WTC11 (cell line): Measurements from ENCODE around the gene MAGEA9B. TPM values are rescaled to one million over a fixed set of nuclear protein-coding genes. Genes with fewer than 3 reads are reported as not detected.
A peak's percentile ranks its signal among the peaks of the same experiment; 100 is the strongest.

Experiments
- ATAC-seq: fragments of 200-7000 bp; cut with Tn5 transposase; 2 replicates; pipeline ENCODE4 v1.10.0; 2021; ENCODE audit warnings: mild to moderate bottlenecking, moderate library complexity
- CTCF ChIA-PET: fragments of 300-600 bp; sonication (Branson Sonifier 250); formaldehyde crosslinking; loops from one replicate; lab custom pipeline; 2021; ENCODE audit warnings: antibody characterized with exemption; lab: Charles Lee
- POLR2A ChIA-PET: fragments of 350-600 bp; sonication (Branson Sonifier 250); formaldehyde crosslinking; loops from one replicate; lab custom pipeline; 2021; ENCODE audit warnings: antibody characterized with exemption; lab: Charles Lee
- DNase-seq: peaks from one replicate; pipeline ENCODE4 v3.0.0; 2021; ENCODE audit warnings: low spot score
- H3K27ac Mint-ChIP-seq: 2 replicates; pipeline ENCODE4 v1.8.0; 2021; ENCODE audit warnings: mixed read lengths
- H3K27me3 Mint-ChIP-seq: 2 replicates; pipeline ENCODE4 v1.8.0; 2021; ENCODE audit warnings: low read depth, mild to moderate bottlenecking, moderate library complexity, mixed read lengths
- H3K36me3 Mint-ChIP-seq: 2 replicates; pipeline ENCODE4 v1.8.0; 2021; ENCODE audit warnings: mixed read lengths
- H3K4me1 Mint-ChIP-seq: 2 replicates; pipeline ENCODE4 v1.8.0; 2022; ENCODE audit warnings: mixed read lengths
- H3K4me3 Mint-ChIP-seq: 2 replicates; pipeline ENCODE4 v1.8.0; 2021; ENCODE audit warnings: mild to moderate bottlenecking, moderate library complexity, mixed read lengths
- H3K9me3 Mint-ChIP-seq: 2 replicates; pipeline ENCODE4 v1.8.0; 2021; ENCODE audit warnings: mixed read lengths
- AFF4 ChIP-seq: sonication (generic); formaldehyde crosslinking; IDR thresholded peaks from 2 replicates; pipeline ENCODE4 v1.8.1; 2023; ENCODE audit warnings: mild to moderate bottlenecking, missing genetic modification reagents, borderline replicate concordance
- CREB1 ChIP-seq: sonication (generic); formaldehyde crosslinking; IDR thresholded peaks from 2 replicates; pipeline ENCODE4 v1.8.0; 2023; ENCODE audit warnings: mild to moderate bottlenecking, missing genetic modification reagents
- CREM ChIP-seq: sonication (generic); formaldehyde crosslinking; IDR thresholded peaks from 2 replicates; pipeline ENCODE4 v1.8.1; 2022; ENCODE audit warnings: mild to moderate bottlenecking, missing genetic modification reagents, moderate library complexity
- ELF4 ChIP-seq: sonication (generic); formaldehyde crosslinking; IDR thresholded peaks from 2 replicates; pipeline ENCODE4 v1.8.1; 2022; ENCODE audit warnings: low read depth, mild to moderate bottlenecking, moderate library complexity, missing genetic modification reagents
- EMX1 ChIP-seq: fragments of 250-450 bp; sonication (Bioruptor Pico); IDR thresholded peaks from 2 replicates; pipeline ENCODE4 v1.8.0; 2021; ENCODE audit warnings: mild to moderate bottlenecking
- GABPB1 ChIP-seq: sonication (generic); formaldehyde crosslinking; IDR thresholded peaks from 2 replicates; pipeline ENCODE4 v1.8.1; 2023; ENCODE audit warnings: mild to moderate bottlenecking, missing genetic modification reagents
- GTF2I ChIP-seq: fragments of 250-450 bp; sonication (Bioruptor Pico); conservative IDR thresholded peaks from 2 replicates; pipeline ENCODE4 v1.4.0; 2021; ENCODE audit warnings: mild to moderate bottlenecking
- JUN ChIP-seq: sonication (generic); formaldehyde crosslinking; IDR thresholded peaks from 2 replicates; pipeline ENCODE4 v1.8.0; 2023; ENCODE audit warnings: mild to moderate bottlenecking, missing genetic modification reagents
- MAX ChIP-seq: sonication (generic); formaldehyde crosslinking; IDR thresholded peaks from 2 replicates; pipeline ENCODE4 v1.8.0; 2022; ENCODE audit warnings: mild to moderate bottlenecking, missing genetic modification reagents
- NFE2L1 ChIP-seq: sonication (generic); formaldehyde crosslinking; IDR thresholded peaks from 2 replicates; pipeline ENCODE4 v1.8.1; 2023; ENCODE audit warnings: missing genetic modification reagents
- NR1H2 ChIP-seq: sonication (generic); formaldehyde crosslinking; IDR thresholded peaks from 2 replicates; pipeline ENCODE4 v1.9.0; 2021; ENCODE audit warnings: mild to moderate bottlenecking, moderate library complexity, missing genetic modification reagents
- NR2C2 ChIP-seq: sonication (generic); formaldehyde crosslinking; IDR thresholded peaks from 2 replicates; pipeline ENCODE4 v1.8.0; 2022; ENCODE audit warnings: mild to moderate bottlenecking, missing genetic modification reagents
- NR3C1 ChIP-seq: sonication (generic); formaldehyde crosslinking; conservative IDR thresholded peaks from 2 replicates; pipeline ENCODE4 v1.8.1; 2023; ENCODE audit warnings: low read depth, mild to moderate bottlenecking, missing genetic modification reagents
- PRDM15 ChIP-seq: sonication (generic); formaldehyde crosslinking; IDR thresholded peaks from 2 replicates; pipeline ENCODE4 v1.8.0; 2022; ENCODE audit warnings: missing genetic modification reagents
- SP1 ChIP-seq: sonication (generic); formaldehyde crosslinking; conservative IDR thresholded peaks from 2 replicates; pipeline ENCODE4 v1.8.1; 2022; ENCODE audit warnings: missing genetic modification reagents
- ZBTB21 ChIP-seq: sonication (generic); formaldehyde crosslinking; IDR thresholded peaks from 2 replicates; pipeline ENCODE4 v1.8.1; 2023; ENCODE audit warnings: mild to moderate bottlenecking, missing genetic modification reagents, borderline replicate concordance
- ZNF532 ChIP-seq: fragments of 250-450 bp; sonication (Bioruptor Pico); IDR thresholded peaks from 2 replicates; pipeline ENCODE4 v1.9.0; 2021; ENCODE audit warnings: mild to moderate bottlenecking, borderline replicate concordance
- total RNA-seq: library from RNA; stranded (reverse); gene quantifications from 3 replicates; pipeline ENCODE4 v1.2.3, GENCODE V29; 2021

Gene MAGEA9B
- total RNA-seq, 1 experiment from 2014 or later, result 0.35 TPM

- DNase-seq (no peak), ATAC-seq (no peak)
- no peaks in the 10 kb centered on the region for H3K9me3 Mint-ChIP-seq
- H3K4me3 Mint-ChIP-seq, result peak overlapping the region; percentile 81
- POLR2A ChIA-PET, result no interaction called here
- CTCF ChIA-PET, result interaction anchor here (3.2 kb wide), 2 partner anchors 13 to 30 kb away, joined by 16 to 33 read pairs; no protein-coding TSS in a partner anchor
- no peak overlapping the region for H3K27ac Mint-ChIP-seq
- no peaks in the 10 kb centered on the region for H3K36me3 Mint-ChIP-seq
- peaks cover 10% of the 10 kb centered on the region for H3K27me3 Mint-ChIP-seq
- no peak for TF ChIP-seq NR2C2 (CRISPR knock-in tag)
- TF ChIP-seq, all 79 proteins: peak for 0
- 0 out of 2 replicates have a peak, but pooled peaks cover 2% of the 10 kb centered on the region for H3K4me1 Mint-ChIP-seq
Observed at GRCh38 chrX:149541521-149542047, 45.7 kb downstream of the MAGEA9B start.

- Mint-ChIP-seq H3K36me3 (no peaks in the 10 kb centered on the region), H3K4me3 (peak within 1 kb of the TSS; percentile 81)
- TF ChIP-seq GTF2I, result no peak
- TF ChIP-seq GABPB1, result peak; percentile 16; the same call in 1 of the 2 replicates
- TF ChIP-seq NR1H2 (CRISPR knock-in tag), result no peak
- TF ChIP-seq PRDM15 (CRISPR knock-in tag), result peak; percentile 63
- TF ChIP-seq MAX (CRISPR knock-in tag), result peak; percentile 62; the same call in 1 of the 2 replicates
- TF ChIP-seq, all 79 proteins: peak for 3
- ATAC-seq (peak; percentile 39), DNase-seq (no peak)
- Mint-ChIP-seq H3K27ac (peak within 1 kb of the TSS; percentile 96), H3K27me3 (peaks cover 10% of the 10 kb centered on the region), H3K9me3 (no peaks in the 10 kb centered on the region), H3K4me1 (peaks cover 8% of the 10 kb centered on the region; the same call in 1 of the 2 replicates)
- ChIA-PET CTCF (interaction anchor here (0.6 to 3.2 kb wide), 7 partner anchors 12 to 398 kb away, joined by 4 to 33 read pairs (median 9); partner anchors contain the start of genes EOLA2 and IDS), POLR2A (interaction anchor here (0.6 kb wide), 1 partner anchor 397 kb away, joined by 4 read pairs; the partner anchor contains the start of gene EOLA2)
Observed at GRCh38 chrX:149540621-149541520, 46.4 kb downstream of the MAGEA9B start, which contains the start of gene EOLA1. Gene EOLA1 (plus strand): TSS chrX:149541012. CDS start chrX:149545631, 4,619 bp downstream.

GRCh38 chrX:149540131-149540620 lies 47.1 kb downstream of the MAGEA9B start:
- ATAC-seq (peak; percentile 17), DNase-seq (peak; percentile 82)
- Mint-ChIP-seq H3K4me3 (peak overlapping the region; percentile 81), H3K27me3 (peaks cover 10% of the 10 kb centered on the region), H3K27ac (no peak overlapping the region), H3K36me3 (no peaks in the 10 kb centered on the region), H3K4me1 (peaks cover 8% of the 10 kb centered on the region; the same call in 1 of the 2 replicates), H3K9me3 (no peaks in the 10 kb centered on the region)
- ChIA-PET CTCF (interaction anchor here (0.5 to 3.2 kb wide), 8 partner anchors 12 to 399 kb away, joined by 3 to 33 read pairs (median 6); partner anchors contain the start of genes EOLA2 and IDS), POLR2A (interaction anchor here (0.6 to 1.4 kb wide), 5 partner anchors 17 to 399 kb away, joined by 4 to 6 read pairs (median 4); partner anchors contain the start of genes EOLA2 and IDS)
- TF ChIP-seq SP1 (CRISPR knock-in tag) (no peak), CREM (no peak), ZBTB21 (CRISPR knock-in tag) (no peak), ZNF532 (CRISPR knock-in tag) (no peak), ELF4 (CRISPR knock-in tag) (no peak), NR3C1 (no peak), EMX1 (CRISPR knock-in tag) (no peak), AFF4 (CRISPR knock-in tag) (no peak), NFE2L1 (CRISPR knock-in tag) (no peak), JUN (no peak), CREB1 (no peak)
